GM19239 (cell line): ENCODE data around the gene SPTSSA.
"Not testable (repeated sequence)": the region's sequence is repeated elsewhere in the genome, so short reads cannot be mapped to it uniquely, and the experiment has no call there.

ENCODE experiments used
- DNase-seq: peaks from one replicate; pipeline ENCODE4 v3.0.0; 2011; ENCODE audit warnings: low spot score; ENCODE audit not compliant: insufficient read length
- FAIRE-seq: peaks from 2 replicates; lab custom pipeline; 2011; peaks lifted over from hg19 to GRCh38; lab: Jason Lieb, UNC

Gene SPTSSA

GRCh38 chr14:34436118-34436905 is 25.7 kb downstream of the SPTSSA start:
- no peak for DNase-seq

GRCh38 chr14:34433957-34434356 is 28.1 kb downstream of the SPTSSA start:
- FAIRE-seq = no peak
- no peak for DNase-seq

More at GRCh38 chr14:34436118-34436905, 25.7 kb downstream of the SPTSSA start:
- FAIRE-seq = no peak

DNA sequence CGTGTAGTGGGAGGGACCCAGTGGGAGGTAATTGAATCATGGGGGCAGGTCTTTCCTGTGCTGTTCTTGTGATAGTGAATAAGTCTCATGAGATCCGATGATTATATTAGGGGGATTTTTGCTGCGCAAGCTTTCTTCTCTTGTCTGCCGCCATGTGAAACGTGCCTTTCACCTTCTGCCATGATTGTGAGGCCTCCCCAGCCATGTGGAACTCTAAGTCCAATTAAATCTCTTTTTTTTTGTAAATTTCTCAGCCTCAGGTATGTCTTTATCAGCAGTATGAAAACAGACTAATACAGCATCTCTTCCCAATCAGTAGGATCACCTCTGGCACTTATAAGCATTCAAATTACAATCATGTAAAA is 34.0 kb downstream of the SPTSSA start:
- not testable (repeated sequence) for FAIRE-seq, DNase-seq

GRCh38 chr14:34426313-34427295 is 35.4 kb downstream of the SPTSSA start:
- DNase-seq = no peak
- no peak for FAIRE-seq

GRCh38 chr14:34425095-34425851 is 36.8 kb downstream of the SPTSSA start:
- FAIRE-seq (no peak), DNase-seq (no peak)

DNA sequence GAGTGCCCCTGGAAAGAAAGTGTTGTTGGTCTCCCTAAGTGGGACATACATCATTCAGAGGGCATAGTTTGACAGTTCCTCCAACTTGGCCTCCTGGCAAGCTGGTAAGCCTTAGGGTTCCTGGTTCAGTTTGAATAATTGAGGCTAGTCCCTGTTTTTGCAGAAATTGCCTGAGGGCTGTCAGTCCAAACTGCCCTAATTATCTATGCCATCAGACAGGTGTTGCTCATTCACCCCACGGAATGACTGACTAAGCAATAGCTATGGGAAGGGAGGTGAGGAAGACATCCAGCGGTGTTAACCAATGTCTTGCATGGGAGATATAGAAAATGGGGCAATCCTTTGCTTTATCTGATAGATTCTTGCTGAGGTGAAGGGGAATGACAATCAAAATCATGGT is 37.6 kb downstream of the SPTSSA start:
- DNase-seq (no peak), FAIRE-seq (no peak)

GRCh38 chr14:34423445-34423844 is 38.6 kb downstream of the SPTSSA start:
- FAIRE-seq = no peak
- no peak for DNase-seq

GRCh38 chr14:34420547-34421150 is 41.4 kb downstream of the SPTSSA start:
- no peak for FAIRE-seq
- no peak for DNase-seq

DNA sequence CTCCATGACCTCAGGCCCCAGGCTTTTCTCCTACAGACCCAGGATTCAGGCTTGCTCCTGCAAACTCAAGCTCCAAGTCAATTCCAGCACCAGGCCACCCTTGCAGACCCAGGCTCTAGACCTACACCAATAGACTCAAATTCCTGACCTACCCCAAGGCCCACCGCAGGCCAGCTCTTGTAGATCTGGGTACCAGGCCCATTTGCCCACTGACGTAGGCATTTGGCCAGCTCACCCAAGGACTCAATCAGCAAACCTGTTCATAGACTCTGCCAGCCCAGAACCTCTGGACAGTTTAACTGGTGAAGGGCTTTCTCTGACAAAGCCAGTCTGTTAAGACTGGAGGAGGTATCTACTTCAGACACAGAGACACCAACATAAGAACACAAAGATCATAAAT is 52.3 kb downstream of the SPTSSA start:
- FAIRE-seq (no peak), DNase-seq (no peak)

DNA sequence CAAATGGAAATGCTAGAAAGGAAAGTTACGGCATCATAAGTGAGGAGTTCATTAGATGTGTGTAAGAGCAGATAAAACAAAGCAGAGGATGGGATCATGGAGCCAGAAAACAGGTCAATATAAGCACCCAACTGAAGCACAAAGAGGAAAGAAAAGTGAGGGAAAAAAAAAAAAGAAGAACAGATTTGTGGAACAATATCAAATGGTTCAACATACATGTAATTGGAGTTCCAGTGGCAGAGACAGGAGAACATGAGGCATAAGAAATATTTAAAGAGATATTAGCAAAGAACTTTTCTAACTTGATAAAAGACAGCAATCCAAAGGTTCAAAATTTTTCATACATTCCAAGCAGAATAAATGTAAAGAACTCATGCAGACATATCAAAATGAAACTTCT is 54.1 kb downstream of the SPTSSA start:
- FAIRE-seq (no peak), DNase-seq (no peak)

- DNase-seq = no peak
- FAIRE-seq = no peak
Observed at GRCh38 chr14:34404416-34404815, 57.6 kb downstream of the SPTSSA start.

DNA sequence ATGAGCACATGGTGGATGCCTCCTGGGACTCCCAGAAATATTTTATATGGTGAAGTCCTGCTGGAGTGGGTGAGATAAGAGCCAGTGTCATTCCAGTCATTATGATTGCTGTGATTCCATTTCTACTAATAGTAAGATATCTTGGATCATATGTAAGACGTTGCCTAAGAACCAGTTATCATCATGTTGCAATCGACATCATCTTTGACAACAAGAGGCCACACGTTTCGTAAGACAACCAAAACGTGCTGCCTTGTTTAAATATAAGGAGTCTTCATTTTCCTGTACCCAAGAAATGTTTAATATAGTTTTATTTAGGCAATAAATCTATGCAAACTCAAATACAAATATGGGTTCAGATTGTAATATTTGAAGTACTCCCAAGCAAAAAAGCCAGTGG is 58.4 kb downstream of the SPTSSA start:
- DNase-seq = no peak
- FAIRE-seq = no peak

- DNase-seq (no peak), FAIRE-seq (no peak)
Observed at GRCh38 chr14:34398024-34398423, 64.0 kb downstream of the SPTSSA start.

GRCh38 chr14:34387974-34388516 is 74.0 kb downstream of the SPTSSA start:
- DNase-seq (no peak), FAIRE-seq (no peak)

DNA sequence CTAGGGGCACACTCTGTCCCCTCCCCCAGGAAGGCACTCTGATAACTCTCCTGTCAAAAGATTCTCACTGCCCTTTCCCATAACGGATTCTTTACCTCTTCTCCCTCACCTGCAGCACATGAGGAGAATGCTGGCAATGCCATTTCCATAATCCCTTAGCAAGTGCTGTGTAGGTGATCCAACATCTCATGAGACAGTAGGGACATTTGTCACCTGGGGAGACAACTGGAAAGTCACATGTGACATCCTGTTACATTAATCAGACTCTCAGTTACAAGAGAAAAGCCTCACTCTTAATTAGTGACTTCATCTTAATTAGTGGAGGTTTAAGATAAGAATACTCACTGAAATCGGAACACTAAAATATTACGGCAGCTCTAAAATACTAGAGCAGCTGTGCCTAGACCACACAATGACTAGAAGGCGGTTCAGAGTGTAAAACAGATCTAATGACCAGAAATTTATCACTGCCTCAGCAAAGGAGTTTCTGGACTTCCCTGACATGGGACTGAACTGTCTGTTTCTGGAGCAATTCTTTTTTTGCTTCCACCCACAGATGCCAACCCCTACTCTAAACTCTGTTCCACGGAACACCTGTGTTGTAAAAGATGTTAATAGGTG is 75.1 kb downstream of the SPTSSA start:
- FAIRE-seq (no peak), DNase-seq (no peak)

DNA sequence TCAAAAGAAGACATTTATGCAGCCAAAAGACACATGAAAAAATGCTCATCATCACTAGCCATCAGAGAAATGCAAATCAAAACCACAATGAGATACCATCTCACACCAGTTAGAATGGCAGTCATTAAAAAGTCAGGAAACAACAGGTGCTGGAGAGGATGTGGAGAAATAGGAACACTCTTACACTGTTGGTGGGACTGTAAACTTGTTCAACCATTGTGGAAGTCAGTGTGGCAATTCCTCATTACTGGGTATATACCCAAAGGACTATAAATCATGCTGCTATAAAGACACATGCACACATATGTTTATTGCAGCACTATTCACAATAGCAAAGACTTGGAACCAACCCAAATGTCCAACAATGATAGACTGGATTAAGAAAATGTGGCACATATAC is 76.2 kb downstream of the SPTSSA start:
- not testable (repeated sequence) for FAIRE-seq

DNA sequence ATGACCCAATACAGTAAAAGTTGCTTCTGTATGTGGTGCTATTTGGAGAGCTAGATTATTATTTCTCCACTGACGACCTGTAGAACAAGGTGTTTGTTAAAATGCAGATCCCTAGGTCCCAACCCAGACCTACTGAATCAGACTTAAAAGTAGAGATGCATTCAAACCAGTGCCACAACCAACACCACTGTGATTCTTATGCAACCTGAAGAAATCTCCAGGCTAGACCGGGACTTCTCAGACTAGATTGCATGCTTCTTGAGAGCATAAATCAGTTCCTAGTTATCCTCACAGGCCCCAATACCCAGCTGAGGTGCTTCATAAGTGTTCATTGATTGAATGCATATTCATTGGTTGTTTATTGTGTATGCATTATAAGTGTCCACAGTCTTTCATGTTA is 78.2 kb downstream of the SPTSSA start:
- FAIRE-seq (no peak), DNase-seq (no peak)

More for the DNA sequence above, 76.2 kb downstream of the SPTSSA start:
- not testable (repeated sequence) for DNase-seq
